PC-9 (cell line): ENCODE measurements around the gene NID1. TPM values are rescaled to one million over a fixed set of nuclear protein-coding genes. Genes with fewer than 3 reads are reported as not detected.

Experiments
- BruUV-seq: library from RNA; stranded (reverse); fragments of 400-500 nt; replicated peaks from 2 replicates; lab custom pipeline; 2021; lab: Mats Ljungman, UMichigan
- CTCF ChIA-PET: fragments of 300-600 bp; sonication (Branson Sonifier 250); formaldehyde crosslinking; loops from one replicate; lab custom pipeline; 2022; ENCODE audit warnings: antibody characterized with exemption; lab: Charles Lee
- POLR2A ChIA-PET: fragments of 300-600 bp; sonication (Branson Sonifier 250); formaldehyde crosslinking; loops from one replicate; lab custom pipeline; 2022; ENCODE audit warnings: antibody characterized with exemption; ENCODE audit not compliant: unreplicated experiment; lab: Charles Lee
- DNase-seq, 2 experiments: peaks; one replicate each; pipeline versions ENCODE4 v3.0.0 to v3.0.0-alpha.2; 2015 to 2022; ENCODE audit warnings: mixed read lengths in 1 of 2
- H2AFZ ChIP-seq: fragments of 200-600 bp; sonication (generic); 2 replicates; pipeline ENCODE4 v1.8.1; 2017; ENCODE audit warnings: antibody characterized with exemption
- H3F3A ChIP-seq: fragments of 200-600 bp; sonication (generic); 2 replicates; pipeline ENCODE4 v1.8.1; 2017; ENCODE audit warnings: antibody characterized with exemption, mild to moderate bottlenecking, low read depth; ENCODE audit not compliant: insufficient read depth
- H3K27ac ChIP-seq: fragments of 200-600 bp; sonication (generic); 2 replicates; pipeline ENCODE4 v1.6.1; 2016; ENCODE audit warnings: mixed run types
- H3K27me3 ChIP-seq: fragments of 200-600 bp; sonication (generic); 2 replicates; pipeline ENCODE4 v1.6.1; 2016; ENCODE audit warnings: low read depth, mixed run types; ENCODE audit not compliant: insufficient read depth
- H3K36me3 ChIP-seq: fragments of 200-600 bp; sonication (generic); 2 replicates; pipeline ENCODE4 v1.6.1; 2016; ENCODE audit warnings: low read depth, mixed run types
- H3K4me1 ChIP-seq: fragments of 200-600 bp; sonication (generic); replicated peaks from 2 replicates; pipeline ENCODE4 v1.6.1; 2016; ENCODE audit warnings: mixed run types; ENCODE audit not compliant: insufficient read depth
- H3K4me2 ChIP-seq: fragments of 200-600 bp; sonication (generic); 2 replicates; pipeline ENCODE4 v1.6.1; 2017; ENCODE audit warnings: mixed run types
- H3K4me3 ChIP-seq: fragments of 200-600 bp; sonication (generic); 2 replicates; pipeline ENCODE4 v1.6.1; 2016; ENCODE audit warnings: mixed run types
- H3K79me2 ChIP-seq: fragments of 200-600 bp; sonication (generic); 2 replicates; pipeline ENCODE4 v1.6.1; 2017; ENCODE audit warnings: low read depth, mixed run types
- H3K9me2 ChIP-seq: fragments of 200-600 bp; sonication (generic); 2 replicates; pipeline ENCODE4 v1.8.1; 2017; ENCODE audit warnings: mild to moderate bottlenecking; ENCODE audit not compliant: insufficient read depth
- H3K9me3 ChIP-seq: fragments of 200-600 bp; sonication (generic); 2 replicates; pipeline ENCODE4 v1.8.1; 2016; ENCODE audit warnings: low read depth; ENCODE audit not compliant: insufficient read depth
- H4K20me1 ChIP-seq: fragments of 200-600 bp; sonication (generic); 2 replicates; pipeline ENCODE4 v1.8.1; 2017; ENCODE audit not compliant: insufficient read depth
- EZH2 ChIP-seq: fragments of 200-600 bp; sonication (generic); IDR thresholded peaks from 2 replicates; pipeline ENCODE4 v1.8.0; 2017; ENCODE audit warnings: antibody characterized with exemption, low read depth
- intact Hi-C: fragments of 100-400 bp; cut with micrococcal nuclease; formaldehyde crosslinking; loops from one replicate; pipeline ENCODE4 v1.10.0; 2022; ENCODE audit not compliant: unreplicated experiment
- total RNA-seq: library from RNA; stranded (reverse); gene quantifications from 2 replicates; pipeline ENCODE4 v1.2.3, GENCODE V29; 2021
- TF ChIP-seq, protein P1 (sequence below): fragments of 200-600 bp; sonication (generic); conservative IDR thresholded peaks from 2 replicates; pipeline ENCODE4 v1.6.1; 2017; ENCODE audit warnings: mixed run types, antibody characterized with exemption, mild to moderate bottlenecking, moderate library complexity

The NID1 gene
- total RNA-seq, 1 experiment from 2014 or later, result not detected

DNA sequence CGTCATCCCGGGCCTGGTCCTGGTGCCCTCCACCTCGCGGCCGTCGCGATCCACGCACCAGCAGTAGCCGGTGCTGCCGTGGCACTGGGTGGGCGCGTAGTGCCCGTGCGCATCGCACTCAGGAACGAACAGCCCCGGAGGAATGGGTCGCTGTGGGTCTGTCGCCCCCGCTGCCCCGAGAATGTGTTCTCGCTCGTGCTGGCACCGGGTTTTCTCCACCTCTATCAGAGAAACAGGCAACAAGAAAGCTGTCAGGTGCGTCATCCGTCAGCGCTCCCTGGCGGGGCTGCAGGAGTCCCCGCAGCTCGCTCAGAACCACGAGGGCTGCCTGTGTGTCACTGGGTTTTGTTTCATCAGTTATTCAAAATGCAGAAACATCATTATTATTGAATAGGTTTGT lies 71.2 kb downstream of the NID1 start:
- H4K20me1 ChIP-seq, result no peaks in the 10 kb centered on the region
- intact Hi-C loops, result no loop called here
- DNase-seq, result no peak
- H3K4me3 ChIP-seq, result no peak overlapping the region
- ChIA-PET CTCF (no interaction called here), POLR2A (no interaction called here)
- H3K4me1 ChIP-seq, result peaks cover 1% of the 10 kb centered on the region
- no peaks in the 10 kb centered on the region for H3K27me3 ChIP-seq
- no peaks in the 10 kb centered on the region for H3K79me2 ChIP-seq
- no peaks in the 10 kb centered on the region for H3K36me3 ChIP-seq
- no peak overlapping the region for H3K27ac ChIP-seq
- no peaks in the 10 kb centered on the region for H3K9me2 ChIP-seq
- no peak overlapping the region for H2AFZ ChIP-seq
- H3K9me3 ChIP-seq, result no peaks in the 10 kb centered on the region
- BruUV-seq, result no TSS peak
- TF ChIP-seq EZH2, result no peak
- TF ChIP-seq, protein P1, sequence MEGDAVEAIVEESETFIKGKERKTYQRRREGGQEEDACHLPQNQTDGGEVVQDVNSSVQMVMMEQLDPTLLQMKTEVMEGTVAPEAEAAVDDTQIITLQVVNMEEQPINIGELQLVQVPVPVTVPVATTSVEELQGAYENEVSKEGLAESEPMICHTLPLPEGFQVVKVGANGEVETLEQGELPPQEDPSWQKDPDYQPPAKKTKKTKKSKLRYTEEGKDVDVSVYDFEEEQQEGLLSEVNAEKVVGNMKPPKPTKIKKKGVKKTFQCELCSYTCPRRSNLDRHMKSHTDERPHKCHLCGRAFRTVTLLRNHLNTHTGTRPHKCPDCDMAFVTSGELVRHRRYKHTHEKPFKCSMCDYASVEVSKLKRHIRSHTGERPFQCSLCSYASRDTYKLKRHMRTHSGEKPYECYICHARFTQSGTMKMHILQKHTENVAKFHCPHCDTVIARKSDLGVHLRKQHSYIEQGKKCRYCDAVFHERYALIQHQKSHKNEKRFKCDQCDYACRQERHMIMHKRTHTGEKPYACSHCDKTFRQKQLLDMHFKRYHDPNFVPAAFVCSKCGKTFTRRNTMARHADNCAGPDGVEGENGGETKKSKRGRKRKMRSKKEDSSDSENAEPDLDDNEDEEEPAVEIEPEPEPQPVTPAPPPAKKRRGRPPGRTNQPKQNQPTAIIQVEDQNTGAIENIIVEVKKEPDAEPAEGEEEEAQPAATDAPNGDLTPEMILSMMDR, result no peak
- H3K4me2 ChIP-seq, result no peak overlapping the region
- no peaks in the 10 kb centered on the region for H3F3A ChIP-seq

DNA sequence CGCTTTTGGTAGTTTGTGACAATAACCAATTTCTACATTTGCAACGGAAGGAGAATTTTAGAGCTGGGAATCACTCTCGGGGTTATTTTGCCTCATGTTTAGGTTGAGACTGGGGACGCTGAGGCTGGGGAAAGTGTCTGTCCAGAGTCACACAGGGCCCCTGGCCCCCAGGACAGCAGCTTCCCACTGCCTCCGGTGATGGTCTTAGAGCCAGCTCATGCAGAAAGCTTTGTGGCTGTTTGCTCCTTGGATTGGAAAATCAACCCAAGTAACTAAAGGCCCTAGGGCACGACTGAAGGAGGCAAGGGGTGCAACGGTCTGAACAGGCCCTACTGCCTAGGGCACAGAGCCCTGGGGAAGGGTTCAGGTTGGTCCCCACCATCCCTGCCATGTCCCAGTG lies 72.0 kb downstream of the NID1 start:
- Histone ChIP-seq H4K20me1 (no peaks in the 10 kb centered on the region), H3K4me1 (no peaks in the 10 kb centered on the region), H3K36me3 (no peaks in the 10 kb centered on the region), H3K4me2 (no peak overlapping the region), H3K79me2 (no peaks in the 10 kb centered on the region), H3K27me3 (no peaks in the 10 kb centered on the region), H3F3A (no peaks in the 10 kb centered on the region), H3K27ac (no peak overlapping the region), H3K4me3 (no peak overlapping the region), H3K9me3 (no peaks in the 10 kb centered on the region), H3K9me2 (no peaks in the 10 kb centered on the region), H2AFZ (no peak overlapping the region)
- ChIA-PET CTCF (no interaction called here), POLR2A (no interaction called here)
- no peak for DNase-seq
- no peak for TF ChIP-seq EZH2
- TF ChIP-seq, protein P1, result no peak
- BruUV-seq, result no TSS peak
- intact Hi-C loops, result no loop called here

DNA sequence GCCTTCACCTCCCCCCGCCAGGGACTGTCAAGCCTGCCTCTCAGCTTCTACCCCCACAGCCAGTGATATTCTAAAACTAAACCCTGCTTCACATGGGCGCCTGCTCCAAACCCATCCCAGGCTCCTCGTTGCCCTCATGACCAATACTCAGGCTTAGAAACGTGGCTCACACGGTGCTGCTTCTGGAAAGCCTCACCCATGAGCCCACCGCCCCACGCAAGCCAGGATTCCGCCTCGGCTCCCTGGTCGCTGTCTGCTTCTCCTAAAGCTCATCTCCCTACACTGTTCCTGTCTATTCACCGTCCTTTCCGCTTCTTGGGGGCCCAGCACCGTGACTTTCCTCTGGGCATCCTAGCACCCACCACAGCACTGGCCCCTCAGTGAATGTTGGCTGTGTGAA lies 72.5 kb downstream of the NID1 start:
- Histone ChIP-seq H3K79me2 (no peaks in the 10 kb centered on the region), H3K9me3 (no peaks in the 10 kb centered on the region), H2AFZ (no peak overlapping the region), H3K4me3 (no peak overlapping the region), H3K36me3 (no peaks in the 10 kb centered on the region), H3K9me2 (no peaks in the 10 kb centered on the region), H3F3A (no peaks in the 10 kb centered on the region), H3K27ac (no peak overlapping the region), H3K27me3 (no peaks in the 10 kb centered on the region), H4K20me1 (no peaks in the 10 kb centered on the region), H3K4me2 (no peak overlapping the region), H3K4me1 (no peaks in the 10 kb centered on the region)
- TF ChIP-seq EZH2, result no peak
- TF ChIP-seq, protein P1, result no peak
- no TSS peak for BruUV-seq
- intact Hi-C loops, result no loop called here
- ChIA-PET POLR2A (no interaction called here), CTCF (no interaction called here)
- DNase-seq, result no peak
